Measurements from ENCODE around the gene CDH23.

Gene CDH23

DNA sequence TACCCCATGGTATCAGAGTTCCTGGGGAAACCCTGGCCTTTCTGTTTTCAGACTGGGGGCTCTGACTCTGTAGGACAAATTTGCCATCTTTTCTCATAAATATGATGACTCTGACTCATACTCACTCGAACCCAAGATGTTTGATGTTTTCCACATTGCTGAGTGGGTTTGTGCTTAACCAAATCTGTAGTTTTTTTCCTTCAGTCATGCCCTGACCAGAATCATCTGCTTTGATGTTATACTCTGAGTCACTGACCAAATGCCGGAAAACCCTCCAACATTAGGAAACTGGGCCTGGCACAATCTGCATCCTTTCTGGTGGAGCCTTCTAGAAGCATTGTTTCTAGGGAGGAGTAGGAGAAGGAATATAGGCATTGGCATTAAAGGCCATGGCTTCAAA lies 204.1 kb downstream of the CDH23 start:
- H3K27ac ChIP-seq (ENCODE audit: low read length), result no peak overlapping the region
- H3K27me3 ChIP-seq (ENCODE audit: insufficient read depth, low read length), result no peaks in the 10 kb centered on the region
- H3K9ac ChIP-seq (ENCODE audit: low read depth, low read length), result no peak overlapping the region
- H3K4me3 ChIP-seq (ENCODE audit: low read length), result no peak overlapping the region
- no peaks in the 10 kb centered on the region for H3K36me3 ChIP-seq (ENCODE audit: insufficient read depth, low read depth, low read length)
- no peaks in the 10 kb centered on the region for H3K9me3 ChIP-seq (ENCODE audit: insufficient read depth, low read depth, low read length)
- H3K4me1 ChIP-seq (ENCODE audit: insufficient read depth, low read length), result no peaks in the 10 kb centered on the region

DNA sequence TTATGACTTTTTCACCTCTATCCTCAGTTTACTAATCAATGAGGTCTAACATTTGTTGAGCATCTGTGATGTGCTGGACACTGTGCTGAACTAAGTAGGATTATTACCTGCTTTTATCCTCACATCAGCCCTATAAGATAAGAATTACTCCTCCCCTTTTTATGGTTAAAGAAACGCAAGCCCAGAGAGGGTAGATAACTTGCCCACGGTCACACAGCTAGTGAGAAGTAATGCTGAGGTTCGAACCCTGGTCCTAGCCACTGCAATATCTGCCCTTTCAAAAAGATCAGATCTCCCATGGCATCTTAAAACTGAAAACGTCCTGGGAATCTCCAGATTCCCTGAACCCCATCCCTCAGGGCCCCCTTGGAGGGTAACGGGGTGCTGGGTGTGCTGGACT lies 204.6 kb downstream of the CDH23 start:
- Histone ChIP-seq H3K4me3 (ENCODE audit: low read length) (no peak overlapping the region), H3K4me1 (ENCODE audit: insufficient read depth, low read length) (no peaks in the 10 kb centered on the region; the same call in 1 of the 2 replicates), H3K36me3 (ENCODE audit: insufficient read depth, low read depth, low read length) (no peaks in the 10 kb centered on the region), H3K9me3 (ENCODE audit: insufficient read depth, low read depth, low read length) (no peaks in the 10 kb centered on the region), H3K27me3 (ENCODE audit: insufficient read depth, low read length) (no peaks in the 10 kb centered on the region), H3K9ac (ENCODE audit: low read depth, low read length) (no peak overlapping the region), H3K27ac (ENCODE audit: low read length) (no peak overlapping the region)

DNA sequence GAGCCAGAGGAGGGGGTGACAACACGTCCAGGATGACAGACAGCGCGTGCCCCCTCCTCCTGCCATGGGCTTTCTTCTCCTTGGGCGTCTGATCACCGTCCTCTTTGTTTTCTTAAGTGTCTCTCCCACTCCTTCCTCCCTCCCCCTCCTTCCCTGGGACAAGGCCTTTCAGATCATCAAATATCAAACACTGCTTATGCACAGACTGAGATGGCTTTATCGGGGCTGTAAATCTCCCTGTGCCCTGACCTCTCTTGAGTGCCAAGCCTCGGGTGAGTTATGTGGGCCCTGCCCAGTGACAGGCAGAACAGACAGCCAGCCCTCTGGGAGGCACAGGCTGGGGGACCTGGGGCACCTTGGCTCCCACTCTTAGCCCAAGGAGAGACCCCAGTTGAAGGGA lies 206.4 kb downstream of the CDH23 start:
- Histone ChIP-seq H3K36me3 (ENCODE audit: insufficient read depth, low read depth, low read length) (no peaks in the 10 kb centered on the region), H3K27me3 (ENCODE audit: insufficient read depth, low read length) (no peaks in the 10 kb centered on the region), H3K9me3 (ENCODE audit: insufficient read depth, low read depth, low read length) (no peaks in the 10 kb centered on the region), H3K27ac (ENCODE audit: low read length) (no peak overlapping the region), H3K4me3 (ENCODE audit: low read length) (no peak overlapping the region), H3K9ac (ENCODE audit: low read depth, low read length) (no peak overlapping the region), H3K4me1 (ENCODE audit: insufficient read depth, low read length) (peaks cover 7% of the 10 kb centered on the region; the same call in 1 of the 2 replicates)

DNA sequence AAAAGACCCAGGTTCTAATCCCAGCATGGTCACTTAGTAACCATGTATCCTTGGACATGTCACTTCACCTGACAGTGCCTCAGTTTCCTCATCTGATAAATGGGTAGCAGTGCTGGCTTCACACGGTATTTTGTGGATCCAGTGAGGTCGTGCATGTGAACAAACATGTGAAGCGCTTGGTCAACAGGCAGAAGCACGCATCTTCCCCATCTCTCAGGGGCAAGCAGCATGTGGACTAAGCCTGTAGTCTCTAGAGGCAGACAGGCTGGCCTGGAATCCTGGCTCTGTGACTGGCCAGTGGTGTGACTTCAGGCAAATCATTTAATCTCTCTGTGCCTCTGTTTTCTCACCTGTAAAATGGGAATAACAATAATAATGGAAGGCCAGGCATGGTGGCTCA lies 207.0 kb downstream of the CDH23 start:
- Histone ChIP-seq H3K9ac (ENCODE audit: low read depth, low read length) (no peak overlapping the region), H3K4me1 (ENCODE audit: insufficient read depth, low read length) (peaks cover 7% of the 10 kb centered on the region; the same call in 1 of the 2 replicates), H3K27me3 (ENCODE audit: insufficient read depth, low read length) (no peaks in the 10 kb centered on the region), H3K27ac (ENCODE audit: low read length) (no peak overlapping the region), H3K4me3 (ENCODE audit: low read length) (no peak overlapping the region), H3K36me3 (ENCODE audit: insufficient read depth, low read depth, low read length) (no peaks in the 10 kb centered on the region), H3K9me3 (ENCODE audit: insufficient read depth, low read depth, low read length) (no peaks in the 10 kb centered on the region)

DNA sequence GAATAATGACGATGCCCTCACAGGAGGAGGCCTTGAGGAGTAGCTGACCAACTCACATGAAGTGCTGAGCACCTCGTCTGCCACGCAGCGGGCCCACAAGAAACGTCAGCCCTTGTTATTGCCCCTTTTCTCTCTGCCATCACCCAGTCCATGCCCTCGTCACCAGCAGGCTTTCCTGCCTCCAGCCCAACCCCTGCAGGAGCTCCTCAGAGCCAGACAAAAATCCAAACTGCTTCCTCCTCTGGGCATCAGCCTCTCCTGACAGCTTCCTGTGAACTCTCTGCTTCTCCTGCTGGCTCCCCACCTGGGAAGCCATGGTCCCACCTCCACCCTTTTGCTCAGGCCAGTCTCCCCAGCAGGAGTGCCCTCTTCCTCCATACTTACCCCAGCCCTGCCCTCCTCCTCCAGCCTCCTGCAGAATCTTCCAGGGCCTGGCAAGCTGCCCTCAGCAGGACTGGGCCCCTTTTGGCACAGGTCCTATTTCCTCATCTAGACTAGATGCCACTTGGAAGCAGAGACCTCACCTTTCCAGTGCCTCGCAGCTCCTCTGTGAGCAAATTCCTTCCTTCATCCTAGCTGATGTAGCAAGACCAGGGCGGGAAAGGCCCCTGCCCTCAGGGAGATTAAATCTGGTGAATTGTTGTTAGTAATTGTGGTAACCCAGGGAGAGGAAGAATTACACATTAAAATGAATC lies 207.8 kb downstream of the CDH23 start:
- Histone ChIP-seq H3K36me3 (ENCODE audit: insufficient read depth, low read depth, low read length) (no peaks in the 10 kb centered on the region), H3K27me3 (ENCODE audit: insufficient read depth, low read length) (no peaks in the 10 kb centered on the region), H3K27ac (ENCODE audit: low read length) (no peak overlapping the region), H3K9ac (ENCODE audit: low read depth, low read length) (no peak overlapping the region), H3K9me3 (ENCODE audit: insufficient read depth, low read depth, low read length) (no peaks in the 10 kb centered on the region), H3K4me1 (ENCODE audit: insufficient read depth, low read length) (peaks cover 7% of the 10 kb centered on the region; the same call in 1 of the 2 replicates), H3K4me3 (ENCODE audit: low read length) (no peak overlapping the region)

DNA sequence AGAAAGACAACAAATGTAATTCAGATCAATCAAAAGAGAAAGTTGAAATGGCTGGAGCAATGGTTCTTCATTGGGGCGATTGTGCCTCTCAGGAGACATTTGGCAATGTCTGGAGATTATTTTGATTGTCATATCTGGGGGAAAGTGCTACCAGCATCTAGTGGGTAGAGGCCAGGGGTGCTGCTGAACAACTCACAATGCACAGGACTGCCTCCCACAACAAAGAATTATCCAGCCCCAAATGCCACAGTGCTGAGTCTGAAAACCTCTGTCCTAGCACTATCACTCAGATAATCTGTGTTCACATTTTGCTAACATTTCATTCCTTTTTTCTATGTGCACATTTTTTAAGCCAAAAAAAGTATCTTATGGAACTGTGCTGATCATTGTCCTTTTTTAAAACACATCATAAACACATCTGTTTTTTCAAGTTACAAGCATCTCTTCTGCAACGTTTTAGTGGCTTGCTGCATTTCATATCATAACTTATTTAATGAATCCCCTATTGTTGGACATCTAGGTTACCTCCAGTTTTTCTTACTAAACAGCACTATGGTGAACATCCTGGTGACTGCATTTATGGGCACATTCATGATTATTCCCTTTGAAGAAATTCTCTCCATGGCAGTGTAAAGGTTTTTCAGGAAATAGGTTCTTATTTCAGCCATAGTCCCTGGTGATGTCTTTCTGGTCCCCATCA lies 208.7 kb downstream of the CDH23 start:
- Histone ChIP-seq H3K27ac (ENCODE audit: low read length) (no peak overlapping the region), H3K4me3 (ENCODE audit: low read length) (no peak overlapping the region), H3K27me3 (ENCODE audit: insufficient read depth, low read length) (no peaks in the 10 kb centered on the region), H3K9ac (ENCODE audit: low read depth, low read length) (no peak overlapping the region), H3K4me1 (ENCODE audit: insufficient read depth, low read length) (peaks cover 10% of the 10 kb centered on the region; the same call in 1 of the 2 replicates), H3K9me3 (ENCODE audit: insufficient read depth, low read depth, low read length) (no peaks in the 10 kb centered on the region), H3K36me3 (ENCODE audit: insufficient read depth, low read depth, low read length) (no peaks in the 10 kb centered on the region)

DNA sequence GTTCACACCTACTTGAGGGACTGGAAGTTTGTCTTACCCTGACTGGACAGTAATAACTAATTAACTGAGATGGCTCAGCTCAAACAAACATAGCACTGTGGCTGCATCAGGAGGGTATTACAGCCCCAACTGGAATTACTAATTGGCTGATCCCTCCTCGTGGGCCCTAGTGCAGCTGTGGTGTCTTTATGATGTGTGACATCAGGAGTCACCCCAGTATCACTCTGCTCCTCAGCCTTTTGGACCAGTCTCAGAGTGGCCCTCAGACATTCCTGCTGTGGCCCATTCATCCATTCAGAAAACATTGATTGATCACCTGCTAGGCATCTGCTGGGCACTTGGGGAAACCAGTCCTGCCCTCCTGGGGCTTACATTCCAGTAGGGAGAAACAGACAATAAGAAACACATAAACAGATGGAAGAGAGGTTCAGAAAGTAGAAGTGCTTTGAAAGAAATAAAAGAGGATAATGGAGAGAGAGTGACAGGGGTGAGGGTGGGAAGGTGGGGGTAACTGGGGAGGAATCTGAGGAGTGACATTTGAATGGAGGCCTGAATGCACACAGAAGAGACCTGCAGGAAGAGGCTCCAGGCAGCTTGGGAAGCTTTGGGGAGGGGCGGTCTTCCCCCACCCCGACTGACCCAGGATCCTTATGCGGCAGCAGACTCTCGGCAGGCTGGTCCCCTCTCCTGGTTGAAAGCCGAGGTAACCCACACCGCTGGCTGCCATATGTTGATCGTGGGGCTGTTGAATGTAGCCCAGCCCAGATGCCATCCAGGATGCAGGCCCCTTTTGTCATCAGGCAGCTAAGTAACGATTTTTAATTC lies 209.7 kb downstream of the CDH23 start:
- no peak overlapping the region for H3K27ac ChIP-seq (ENCODE audit: low read length)
- no peaks in the 10 kb centered on the region for H3K36me3 ChIP-seq (ENCODE audit: insufficient read depth, low read depth, low read length)
- H3K4me1 ChIP-seq (ENCODE audit: insufficient read depth, low read length), result peaks cover 11% of the 10 kb centered on the region; the same call in 1 of the 2 replicates
- no peak overlapping the region for H3K4me3 ChIP-seq (ENCODE audit: low read length)
- H3K9ac ChIP-seq (ENCODE audit: low read depth, low read length), result no peak overlapping the region
- H3K27me3 ChIP-seq (ENCODE audit: insufficient read depth, low read length), result no peaks in the 10 kb centered on the region
- H3K9me3 ChIP-seq (ENCODE audit: insufficient read depth, low read depth, low read length), result no peaks in the 10 kb centered on the region

DNA sequence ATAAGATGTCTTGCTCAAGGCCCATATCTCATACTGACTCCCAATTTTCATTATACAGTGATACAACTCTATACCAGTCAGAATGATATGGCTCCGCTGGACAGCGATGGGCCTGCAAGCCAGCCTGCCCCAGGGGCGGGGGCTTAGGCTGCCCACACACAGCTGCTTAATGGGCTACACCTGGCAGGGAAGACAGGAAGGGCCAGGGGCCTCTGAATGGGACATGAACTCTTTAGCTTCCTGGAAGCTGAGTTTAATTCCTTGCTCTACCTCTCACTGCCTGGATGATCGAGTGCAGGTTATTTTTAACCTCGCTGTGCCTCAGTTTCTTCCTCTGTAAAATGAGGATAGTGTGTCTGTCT lies 210.3 kb downstream of the CDH23 start:
- no peaks in the 10 kb centered on the region for H3K27me3 ChIP-seq (ENCODE audit: insufficient read depth, low read length)
- H3K36me3 ChIP-seq (ENCODE audit: insufficient read depth, low read depth, low read length), result no peaks in the 10 kb centered on the region
- peaks cover 11% of the 10 kb centered on the region; the same call in 1 of the 2 replicates for H3K4me1 ChIP-seq (ENCODE audit: insufficient read depth, low read length)
- no peak overlapping the region for H3K4me3 ChIP-seq (ENCODE audit: low read length)
- H3K9ac ChIP-seq (ENCODE audit: low read depth, low read length), result no peak overlapping the region
- H3K9me3 ChIP-seq (ENCODE audit: insufficient read depth, low read depth, low read length), result no peaks in the 10 kb centered on the region
- H3K27ac ChIP-seq (ENCODE audit: low read length), result no peak overlapping the region

DNA sequence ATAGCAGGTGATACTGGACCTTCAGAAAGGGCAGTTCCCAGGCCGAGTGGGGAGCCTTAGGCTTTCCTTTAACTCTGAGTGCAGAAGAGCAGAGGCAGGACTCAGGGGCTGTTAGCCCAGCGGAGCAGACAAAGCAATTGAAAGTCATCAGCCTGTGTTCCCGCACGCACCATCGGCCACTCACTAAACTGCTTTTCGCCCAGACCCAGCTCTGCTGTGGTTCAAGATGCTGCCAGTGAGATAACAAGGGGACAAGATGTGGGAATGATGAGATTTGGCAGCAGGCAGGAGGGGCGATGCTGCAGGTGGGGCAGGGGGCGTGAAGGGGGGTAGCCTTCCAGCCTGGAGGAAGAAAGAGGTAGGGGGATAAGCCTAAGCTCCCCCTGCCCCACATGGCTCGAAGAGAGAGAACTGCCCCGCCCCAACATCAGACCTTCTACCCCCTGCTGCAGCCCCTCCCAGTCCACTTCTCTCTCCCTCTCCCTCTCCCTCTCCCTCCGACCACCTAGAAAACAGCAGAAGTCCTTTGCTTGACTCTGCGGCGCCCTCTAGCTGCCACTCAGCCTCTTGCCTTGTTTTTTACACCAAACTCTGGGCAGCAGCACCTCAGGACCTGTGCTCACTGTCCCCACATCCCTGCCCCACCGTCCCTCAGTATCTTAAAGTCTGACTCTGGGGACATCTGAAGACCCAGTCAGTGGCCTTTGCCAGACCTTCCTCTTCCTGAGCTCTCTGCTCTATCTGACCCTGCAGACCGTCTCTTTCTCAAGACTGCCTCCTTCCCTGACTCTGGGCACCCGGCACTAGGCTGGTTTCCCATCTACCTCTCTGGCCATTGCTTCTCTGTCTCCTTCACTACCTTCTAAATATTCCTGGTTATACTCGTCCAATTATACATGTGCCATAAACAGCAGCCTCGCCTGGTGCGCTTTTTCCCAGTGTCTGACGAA lies 212.4 kb downstream of the CDH23 start:
- Histone ChIP-seq H3K36me3 (ENCODE audit: insufficient read depth, low read depth, low read length) (no peaks in the 10 kb centered on the region), H3K4me1 (ENCODE audit: insufficient read depth, low read length) (peaks cover 14% of the 10 kb centered on the region; the same call in 1 of the 2 replicates), H3K9me3 (ENCODE audit: insufficient read depth, low read depth, low read length) (no peaks in the 10 kb centered on the region), H3K4me3 (ENCODE audit: low read length) (no peak overlapping the region), H3K27me3 (ENCODE audit: insufficient read depth, low read length) (no peaks in the 10 kb centered on the region), H3K9ac (ENCODE audit: low read depth, low read length) (no peak overlapping the region), H3K27ac (ENCODE audit: low read length) (no peak overlapping the region)

DNA sequence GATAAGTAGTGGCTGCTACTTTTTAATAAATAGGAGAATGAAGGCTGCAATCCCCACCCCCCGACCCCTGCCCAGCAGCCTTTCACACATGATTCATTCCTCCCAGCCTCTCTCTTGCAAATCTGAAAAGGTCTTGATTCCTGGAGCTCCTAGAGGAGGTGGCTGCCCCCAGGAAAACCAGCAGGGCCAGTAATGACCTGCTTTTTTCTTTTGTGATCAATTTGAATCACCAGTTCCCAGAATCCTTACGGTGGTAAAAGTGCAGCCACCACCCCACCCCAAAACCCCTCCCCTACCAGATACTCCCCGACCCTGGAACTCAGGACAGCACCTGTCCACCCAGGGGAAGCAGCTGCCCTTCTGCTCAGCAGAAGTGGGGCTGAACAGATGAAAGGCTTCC lies 213.9 kb downstream of the CDH23 start:
- Histone ChIP-seq H3K4me1 (ENCODE audit: insufficient read depth, low read length) (peaks cover 14% of the 10 kb centered on the region; the same call in 1 of the 2 replicates), H3K27me3 (ENCODE audit: insufficient read depth, low read length) (no peaks in the 10 kb centered on the region), H3K36me3 (ENCODE audit: insufficient read depth, low read depth, low read length) (no peaks in the 10 kb centered on the region), H3K27ac (ENCODE audit: low read length) (no peak overlapping the region), H3K9me3 (ENCODE audit: insufficient read depth, low read depth, low read length) (no peaks in the 10 kb centered on the region), H3K4me3 (ENCODE audit: low read length) (no peak overlapping the region), H3K9ac (ENCODE audit: low read depth, low read length) (no peak overlapping the region)

DNA sequence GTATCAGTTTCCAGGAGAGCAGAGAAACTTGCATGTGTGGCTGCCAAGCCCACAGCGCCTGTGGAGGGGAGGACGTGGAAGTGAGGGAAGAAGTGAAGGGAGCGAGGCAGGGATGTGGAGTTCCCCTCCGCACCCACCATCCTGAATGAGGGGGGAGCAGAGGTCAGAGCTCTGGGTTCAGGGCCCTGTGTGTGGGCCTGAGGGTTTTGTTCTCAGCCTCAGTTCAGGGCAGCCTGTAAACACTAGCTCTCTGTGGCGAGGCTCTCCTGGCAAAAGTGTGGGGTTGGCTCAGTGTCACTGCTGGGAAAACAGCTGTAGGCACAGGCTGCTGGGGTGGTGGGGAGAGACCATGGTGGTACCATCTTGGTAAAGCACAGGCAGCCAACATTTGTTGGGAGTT lies 214.4 kb downstream of the CDH23 start:
- Histone ChIP-seq H3K36me3 (ENCODE audit: insufficient read depth, low read depth, low read length) (no peaks in the 10 kb centered on the region), H3K27ac (ENCODE audit: low read length) (no peak overlapping the region), H3K9ac (ENCODE audit: low read depth, low read length) (no peak overlapping the region), H3K9me3 (ENCODE audit: insufficient read depth, low read depth, low read length) (no peaks in the 10 kb centered on the region), H3K4me3 (ENCODE audit: low read length) (no peak overlapping the region), H3K27me3 (ENCODE audit: insufficient read depth, low read length) (no peaks in the 10 kb centered on the region), H3K4me1 (ENCODE audit: insufficient read depth, low read length) (peaks cover 14% of the 10 kb centered on the region; the same call in 1 of the 2 replicates)

Data from iPS-20b (cell line).